Activated CD4-positive, alpha-beta T cell treated with anti-CD3 and anti-CD28 coated beads, Interleukin-2, amount 50 U/mL, for 16 hours (primary cell): ENCODE results near the gene SPX.

Experiments
- DNase-seq: peaks from one replicate; pipeline ENCODE4 v3.0.0-alpha.2; 2020

Gene SPX

GRCh38 chr12:21526053-21526452 lies at the start of gene SPX:
Gene SPX (plus strand): TSS chr12:21526296. CDS start chr12:21526473, 177 bp downstream.
- no peak for DNase-seq

GRCh38 chr12:21476949-21477348 lies 49.1 kb upstream of the SPX start:
- DNase-seq = peak; percentile 26

- no peak for DNase-seq
Observed at GRCh38 chr12:21478756-21479455, 47.2 kb upstream of the SPX start.

- no peak for DNase-seq
Observed at GRCh38 chr12:21483531-21483930, 42.6 kb upstream of the SPX start.

GRCh38 chr12:21485998-21486397 lies 40.1 kb upstream of the SPX start:
- no peak for DNase-seq

GRCh38 chr12:21499765-21500164 lies 26.3 kb upstream of the SPX start:
- no peak for DNase-seq

GRCh38 chr12:21500786-21501257 lies 25.3 kb upstream of the SPX start:
- no peak for DNase-seq

GRCh38 chr12:21501258-21502163 lies 24.6 kb upstream of the SPX start, which contains the start of the genes GOLT1B and RECQL:
Gene GOLT1B (plus strand): TSS chr12:21501789. CDS start chr12:21501924, 135 bp downstream.
Gene RECQL (minus strand): TSS chr12:21501635. CDS start chr12:21499570, 2,065 bp downstream.
- DNase-seq = peak; percentile 97

GRCh38 chr12:21502164-21502496 lies 24.0 kb upstream of the SPX start:
- DNase-seq = peak; percentile 25

- no peak for DNase-seq
Observed at GRCh38 chr12:21502872-21503271, 23.2 kb upstream of the SPX start.

GRCh38 chr12:21505888-21506287 lies 20.2 kb upstream of the SPX start:
- no peak for DNase-seq

- no peak for DNase-seq
Observed at GRCh38 chr12:21507849-21508248, 18.2 kb upstream of the SPX start.

GRCh38 chr12:21509768-21510167 lies 16.3 kb upstream of the SPX start:
- DNase-seq = peak; percentile 56

GRCh38 chr12:21516281-21516680 lies 9.8 kb upstream of the SPX start:
- DNase-seq = no peak

- no peak for DNase-seq
Observed at GRCh38 chr12:21518451-21518850, 7.6 kb upstream of the SPX start.

GRCh38 chr12:21521541-21521940 lies 4.6 kb upstream of the SPX start:
- DNase-seq = no peak

GRCh38 chr12:21523148-21523547 lies 2.9 kb upstream of the SPX start:
- no peak for DNase-seq

- no peak for DNase-seq
Observed at GRCh38 chr12:21526721-21527345, 737 bp downstream of the SPX start.

- DNase-seq = peak; percentile 70
Observed at GRCh38 chr12:21527451-21528180, 1.5 kb downstream of the SPX start.

GRCh38 chr12:21528953-21529352 lies 2.9 kb downstream of the SPX start:
- DNase-seq = no peak

GRCh38 chr12:21529456-21529855 lies 3.4 kb downstream of the SPX start:
- no peak for DNase-seq

GRCh38 chr12:21538061-21538653 lies 12.1 kb downstream of the SPX start:
- DNase-seq = no peak
